GM19468 (cell line): ENCODE results near the gene SLC19A2.
"Not testable (repeated sequence)": the region's sequence is repeated elsewhere in the genome, so short reads cannot be mapped to it uniquely, and the experiment has no call there.

Experiments used
- ATAC-seq: cut with Tn5 transposase; IDR thresholded peaks from one replicate; pipeline ENCODE4 v1.9.1; 2021; ENCODE audit warnings: mild to moderate bottlenecking, moderate library complexity, moderate number of reproducible peaks; ENCODE audit not compliant: unreplicated experiment; ENCODE audit errors: extremely low read depth

The SLC19A2 gene

GRCh38 chr1:169511316-169512005, 25.7 kb upstream of the SLC19A2 start:
- ATAC-seq: no peak

- ATAC-seq: no peak
Observed at GRCh38 chr1:169510060-169510459, 24.3 kb upstream of the SLC19A2 start.

GRCh38 chr1:169509354-169509753, 23.6 kb upstream of the SLC19A2 start:
- ATAC-seq: no peak

GRCh38 chr1:169508432-169509338, 22.9 kb upstream of the SLC19A2 start:
- ATAC-seq: no peak

- no peak for ATAC-seq
Observed at GRCh38 chr1:169507413-169507812, 21.7 kb upstream of the SLC19A2 start.

- ATAC-seq: not testable (repeated sequence)
Observed at GRCh38 chr1:169503601-169504000, 17.9 kb upstream of the SLC19A2 start.

GRCh38 chr1:169499807-169500206, 14.1 kb upstream of the SLC19A2 start:
- ATAC-seq: no peak

GRCh38 chr1:169497317-169497716, 11.6 kb upstream of the SLC19A2 start:
- ATAC-seq: no peak

- no peak for ATAC-seq
Observed at GRCh38 chr1:169495916-169496315, 10.2 kb upstream of the SLC19A2 start.

GRCh38 chr1:169495046-169495775, 9.5 kb upstream of the SLC19A2 start:
- no peak for ATAC-seq

- no peak for ATAC-seq
Observed at GRCh38 chr1:169494343-169494742, 8.6 kb upstream of the SLC19A2 start.

GRCh38 chr1:169493251-169493650, 7.5 kb upstream of the SLC19A2 start:
- ATAC-seq: no peak

GRCh38 chr1:169491845-169492281, 6.1 kb upstream of the SLC19A2 start:
- peak; percentile 40 for ATAC-seq

- ATAC-seq: no peak
Observed at GRCh38 chr1:169488157-169488556, 2.4 kb upstream of the SLC19A2 start.

GRCh38 chr1:169487561-169487960, 1.8 kb upstream of the SLC19A2 start:
- no peak for ATAC-seq

GRCh38 chr1:169487133-169487532, 1.4 kb upstream of the SLC19A2 start:
- ATAC-seq: no peak

- ATAC-seq: peak; percentile 0
Observed at GRCh38 chr1:169486281-169487051, 722 bp upstream of the SLC19A2 start.

GRCh38 chr1:169484683-169485430, 887 bp downstream of the SLC19A2 start:
- ATAC-seq: no peak

- ATAC-seq: no peak
Observed at GRCh38 chr1:169484101-169484500, 1.6 kb downstream of the SLC19A2 start.
